Measurements from ENCODE around the gene FRYL. TPM values are rescaled to one million over a fixed set of nuclear protein-coding genes. Genes with fewer than 3 reads are reported as not detected.

The FRYL gene
- total RNA-seq, 1 donor from 2014 or later = 65.5 TPM

DNA sequence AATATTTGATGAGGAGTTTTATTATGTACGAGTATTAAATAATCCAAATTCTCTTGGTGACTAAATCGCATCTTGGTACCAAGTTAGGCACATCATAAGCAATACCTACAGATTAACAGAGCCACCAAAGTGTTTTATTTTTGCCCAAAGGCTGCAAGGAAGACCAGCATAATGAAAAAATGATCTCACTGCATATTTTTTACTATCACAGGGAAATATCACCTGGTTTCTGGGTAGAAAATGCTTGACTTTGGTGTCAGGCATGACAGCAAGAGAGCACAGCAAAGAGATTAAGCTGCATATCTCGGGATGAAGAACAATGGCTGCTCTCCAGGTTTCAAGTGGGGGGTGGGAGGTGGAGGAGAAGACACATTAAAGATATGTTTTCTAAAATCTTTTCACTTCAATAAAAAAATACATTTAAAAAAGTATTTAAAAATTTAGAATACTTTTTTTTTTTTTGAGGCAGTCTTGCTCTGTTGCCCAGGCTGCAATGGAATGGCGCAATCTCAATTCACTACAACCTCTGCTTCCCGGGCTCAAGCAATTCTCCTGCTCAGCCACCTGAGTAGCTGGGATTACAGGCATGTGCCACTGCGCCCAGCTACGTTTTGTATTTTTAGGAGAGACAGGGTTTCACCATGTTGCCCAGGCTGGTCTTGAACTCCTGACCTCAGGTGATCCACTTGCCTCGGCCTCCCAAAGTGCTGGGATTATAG, 86.1 kb downstream of the FRYL start:
- Mint-ChIP-seq H3K9me3 (ENCODE audit: low read depth) (peaks cover 3% of the 10 kb centered on the region), H3K27me3 (no peaks in the 10 kb centered on the region), H3K4me3 (ENCODE audit: low read depth) (no peak overlapping the region), H3K27ac (no peak overlapping the region), H3K4me1 (ENCODE audit: low read depth) (peaks cover 3% of the 10 kb centered on the region), H3K36me3 (ENCODE audit: insufficient read depth) (peaks cover 4% of the 10 kb centered on the region)
- no peak for DNase-seq (ENCODE audit: low spot score, unreplicated experiment)
- TF ChIP-seq, protein P1, sequence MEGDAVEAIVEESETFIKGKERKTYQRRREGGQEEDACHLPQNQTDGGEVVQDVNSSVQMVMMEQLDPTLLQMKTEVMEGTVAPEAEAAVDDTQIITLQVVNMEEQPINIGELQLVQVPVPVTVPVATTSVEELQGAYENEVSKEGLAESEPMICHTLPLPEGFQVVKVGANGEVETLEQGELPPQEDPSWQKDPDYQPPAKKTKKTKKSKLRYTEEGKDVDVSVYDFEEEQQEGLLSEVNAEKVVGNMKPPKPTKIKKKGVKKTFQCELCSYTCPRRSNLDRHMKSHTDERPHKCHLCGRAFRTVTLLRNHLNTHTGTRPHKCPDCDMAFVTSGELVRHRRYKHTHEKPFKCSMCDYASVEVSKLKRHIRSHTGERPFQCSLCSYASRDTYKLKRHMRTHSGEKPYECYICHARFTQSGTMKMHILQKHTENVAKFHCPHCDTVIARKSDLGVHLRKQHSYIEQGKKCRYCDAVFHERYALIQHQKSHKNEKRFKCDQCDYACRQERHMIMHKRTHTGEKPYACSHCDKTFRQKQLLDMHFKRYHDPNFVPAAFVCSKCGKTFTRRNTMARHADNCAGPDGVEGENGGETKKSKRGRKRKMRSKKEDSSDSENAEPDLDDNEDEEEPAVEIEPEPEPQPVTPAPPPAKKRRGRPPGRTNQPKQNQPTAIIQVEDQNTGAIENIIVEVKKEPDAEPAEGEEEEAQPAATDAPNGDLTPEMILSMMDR (IDR thresholded peaks at IDR 0.05; ENCODE audit: unreplicated experiment) = no peak

DNA sequence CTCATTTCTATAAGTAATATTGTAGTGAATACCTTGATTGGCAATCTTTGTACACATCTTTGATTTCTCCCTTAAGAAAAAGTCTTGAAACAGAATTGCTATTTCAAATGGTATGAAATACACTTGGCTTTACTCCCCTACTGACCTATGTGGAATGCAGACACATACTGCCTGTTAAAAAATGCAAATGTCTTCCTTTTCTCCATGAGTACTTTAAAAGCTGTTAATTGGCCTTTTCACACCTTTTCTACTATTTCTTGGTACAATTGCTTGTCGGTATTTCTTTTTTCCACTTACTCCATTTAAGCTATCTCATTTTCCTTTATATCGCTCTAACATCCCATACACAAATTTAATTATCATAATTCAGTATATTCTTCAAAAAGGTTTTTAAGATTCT, 87.2 kb downstream of the FRYL start:
- H3K4me1 Mint-ChIP-seq (ENCODE audit: low read depth) = peaks cover 3% of the 10 kb centered on the region
- no peak for DNase-seq (ENCODE audit: low spot score, unreplicated experiment)
- TF ChIP-seq, protein P1 (IDR thresholded peaks at IDR 0.05; ENCODE audit: unreplicated experiment) = no peak
- no peak overlapping the region for H3K27ac Mint-ChIP-seq
- H3K9me3 Mint-ChIP-seq (ENCODE audit: low read depth) = peaks cover 3% of the 10 kb centered on the region
- H3K4me3 Mint-ChIP-seq (ENCODE audit: low read depth) = no peak overlapping the region
- peaks cover 4% of the 10 kb centered on the region for H3K36me3 Mint-ChIP-seq (ENCODE audit: insufficient read depth)
- H3K27me3 Mint-ChIP-seq = no peaks in the 10 kb centered on the region

DNA sequence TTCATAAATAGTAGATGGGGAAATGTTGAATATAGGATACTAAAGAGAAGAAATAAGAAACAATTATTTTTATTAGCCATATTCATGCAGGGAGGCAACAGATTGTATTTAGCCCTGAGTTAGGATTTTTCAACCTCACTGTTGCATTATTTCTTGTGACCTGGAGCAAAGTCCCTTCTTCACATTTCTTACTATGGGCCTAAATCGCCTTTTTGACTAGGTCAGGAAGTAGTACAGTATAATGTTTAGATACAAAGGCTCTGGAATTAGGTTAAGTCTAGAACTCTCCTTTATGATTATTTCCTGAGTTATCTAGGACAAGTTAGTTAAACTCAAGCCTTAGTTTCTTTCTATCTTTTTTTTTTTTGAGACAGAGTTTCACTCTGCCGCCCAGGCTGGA, 88.0 kb downstream of the FRYL start:
- Mint-ChIP-seq H3K4me1 (ENCODE audit: low read depth) (peaks cover 6% of the 10 kb centered on the region), H3K4me3 (ENCODE audit: low read depth) (no peak overlapping the region), H3K36me3 (ENCODE audit: insufficient read depth) (peaks cover 4% of the 10 kb centered on the region), H3K27me3 (no peaks in the 10 kb centered on the region), H3K9me3 (ENCODE audit: low read depth) (peaks cover 3% of the 10 kb centered on the region), H3K27ac (no peak overlapping the region)
- no peak for DNase-seq (ENCODE audit: low spot score, unreplicated experiment)
- TF ChIP-seq, protein P1 (IDR thresholded peaks at IDR 0.05; ENCODE audit: unreplicated experiment) = no peak

DNA sequence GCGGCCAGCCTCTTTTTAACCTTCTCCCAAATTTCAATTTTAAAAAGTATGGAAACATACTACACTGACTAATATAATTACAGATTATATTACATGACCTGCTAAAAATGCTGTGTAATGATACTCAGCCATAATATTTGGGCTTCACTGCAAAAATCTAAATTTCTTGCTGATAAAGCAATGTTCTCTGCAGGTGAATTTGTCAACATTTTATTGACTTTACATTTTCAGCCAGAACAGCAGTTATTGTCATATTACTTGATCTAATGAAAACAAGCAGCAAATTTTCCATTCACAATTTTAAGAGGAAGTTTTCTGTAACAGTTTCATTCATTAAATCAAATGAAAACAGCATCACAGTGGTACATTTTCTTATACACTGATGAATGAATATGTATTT, 91.1 kb downstream of the FRYL start:
- H3K9me3 Mint-ChIP-seq (ENCODE audit: low read depth) = no peaks in the 10 kb centered on the region
- TF ChIP-seq, protein P1 (IDR thresholded peaks at IDR 0.05; ENCODE audit: unreplicated experiment) = no peak
- DNase-seq (ENCODE audit: low spot score, unreplicated experiment) = no peak

DNA sequence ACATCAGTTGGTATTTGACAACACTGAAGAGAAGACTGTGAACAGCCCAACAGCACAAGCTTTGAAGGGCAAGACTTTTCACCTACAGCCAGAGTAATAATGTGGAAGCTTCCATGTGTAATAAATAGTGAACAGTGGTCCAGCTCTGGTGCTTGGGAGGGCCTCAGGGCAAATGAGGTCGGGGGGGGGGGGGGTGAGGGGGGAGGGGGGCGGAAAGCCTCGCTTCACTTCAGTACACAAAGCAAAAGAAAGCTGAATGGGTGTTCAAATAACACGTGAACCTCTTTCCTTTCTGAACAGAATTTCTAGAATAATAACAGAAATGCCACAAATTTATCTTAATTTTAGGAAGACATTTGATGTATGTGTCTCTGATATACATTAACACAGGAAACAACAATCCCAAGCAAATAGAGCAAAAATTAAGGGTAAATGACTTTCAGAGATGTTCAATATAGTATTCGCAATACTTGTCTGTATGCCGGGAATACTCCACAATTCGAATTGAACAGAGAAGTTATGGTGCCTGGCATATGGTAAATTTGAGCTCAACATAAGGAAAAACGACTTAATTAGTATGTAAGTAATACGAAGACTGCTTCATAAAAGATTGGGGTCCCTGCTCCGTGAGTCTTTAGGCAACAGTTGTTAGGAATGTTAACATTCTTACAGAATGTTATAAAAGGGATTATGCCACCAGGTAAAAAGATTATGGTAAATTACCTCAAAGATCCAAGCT, 92.6 kb downstream of the FRYL start:
- Mint-ChIP-seq H3K36me3 (ENCODE audit: insufficient read depth) (peaks cover 7% of the 10 kb centered on the region), H3K4me3 (ENCODE audit: low read depth) (no peak overlapping the region), H3K9me3 (ENCODE audit: low read depth) (no peaks in the 10 kb centered on the region), H3K4me1 (ENCODE audit: low read depth) (peaks cover 14% of the 10 kb centered on the region), H3K27me3 (no peaks in the 10 kb centered on the region), H3K27ac (no peak overlapping the region)
- TF ChIP-seq, protein P1 (IDR thresholded peaks at IDR 0.05; ENCODE audit: unreplicated experiment) = no peak
- DNase-seq (ENCODE audit: low spot score, unreplicated experiment) = no peak

More for the DNA sequence above, 91.1 kb downstream of the FRYL start:
- H3K4me3 Mint-ChIP-seq (ENCODE audit: low read depth) = no peak overlapping the region
- H3K27me3 Mint-ChIP-seq = no peaks in the 10 kb centered on the region
- H3K27ac Mint-ChIP-seq = no peak overlapping the region
- peaks cover 11% of the 10 kb centered on the region for H3K4me1 Mint-ChIP-seq (ENCODE audit: low read depth)
- H3K36me3 Mint-ChIP-seq (ENCODE audit: insufficient read depth) = peaks cover under 1% of the 10 kb centered on the region
